ENCODE data around the gene MORN5. TPM values are rescaled to one million over a fixed set of nuclear protein-coding genes. Genes with fewer than 3 reads are reported as not detected.

Gene MORN5
- total RNA-seq, 1 donor: 0.36 TPM

- H3K36me3 ChIP-seq (ENCODE audit: insufficient read depth, low read length): no peaks in the 10 kb centered on the region
- no peak overlapping the region for H2AFZ ChIP-seq (ENCODE audit: low read length)
- peak overlapping the region; percentile 67 for H3K4me2 ChIP-seq (ENCODE audit: insufficient read depth, low read length)
- peaks cover 11% of the 10 kb centered on the region for H3K4me1 ChIP-seq (ENCODE audit: insufficient read depth, low read length)
- peaks cover 92% of the 10 kb centered on the region for H3K27me3 ChIP-seq (ENCODE audit: insufficient read depth, low read length)
- no peaks in the 10 kb centered on the region for H3K9me3 ChIP-seq (ENCODE audit: low read depth, low read length)
- H4K20me1 ChIP-seq (ENCODE audit: insufficient read depth, low read length): no peaks in the 10 kb centered on the region
- TF ChIP-seq CTCF (IDR thresholded peaks at IDR 0.05; ENCODE audit: extremely low read depth, low read depth, low read length): no peak
- no peak overlapping the region for H3K27ac ChIP-seq (ENCODE audit: low read depth, low read length)
- H3K79me2 ChIP-seq (ENCODE audit: insufficient read depth, low read length): no peaks in the 10 kb centered on the region
- peak overlapping the region; percentile 55 for H3K4me3 ChIP-seq (ENCODE audit: insufficient read depth, low read length)
- DNase-seq (ENCODE audit: insufficient read length, low spot score, missing footprints): peak; percentile 91
Measured at GRCh38 chr9:122219856-122220672, 60.4 kb downstream of the MORN5 start.

DNA sequence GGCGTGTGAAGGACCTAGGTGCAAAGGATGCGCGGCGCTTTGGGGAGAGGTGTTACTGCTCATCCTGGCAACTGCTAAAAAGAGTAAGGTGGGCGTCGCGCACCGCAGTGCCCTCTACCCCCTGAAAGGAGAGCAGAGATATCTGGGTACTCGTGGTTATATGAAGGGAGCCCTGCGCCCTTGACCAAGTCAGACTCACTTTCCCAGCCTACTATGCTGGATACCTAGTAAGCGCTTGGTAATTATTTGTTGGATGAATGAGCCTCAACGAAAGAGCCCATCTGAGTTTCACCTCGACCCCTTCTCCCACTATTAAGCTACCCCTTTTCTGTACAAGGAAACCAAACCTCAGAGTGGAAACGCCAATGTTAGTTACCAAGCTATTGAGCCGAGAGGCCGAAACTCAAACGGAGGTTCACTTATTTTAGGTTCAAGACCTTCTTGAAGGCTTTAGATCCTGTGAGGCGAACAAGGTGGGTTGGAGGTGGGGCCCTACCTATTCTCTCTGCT, 61.0 kb downstream of the MORN5 start:
- H2AFZ ChIP-seq (ENCODE audit: low read length): no peak overlapping the region
- H3K9me3 ChIP-seq (ENCODE audit: low read depth, low read length): no peaks in the 10 kb centered on the region
- H3K79me2 ChIP-seq (ENCODE audit: insufficient read depth, low read length): no peaks in the 10 kb centered on the region
- peaks cover 11% of the 10 kb centered on the region for H3K4me1 ChIP-seq (ENCODE audit: insufficient read depth, low read length)
- peaks cover 92% of the 10 kb centered on the region for H3K27me3 ChIP-seq (ENCODE audit: insufficient read depth, low read length)
- H3K4me3 ChIP-seq (ENCODE audit: insufficient read depth, low read length): no peak overlapping the region
- TF ChIP-seq CTCF (IDR thresholded peaks at IDR 0.05; ENCODE audit: extremely low read depth, low read depth, low read length): no peak
- H3K27ac ChIP-seq (ENCODE audit: low read depth, low read length): no peak overlapping the region
- peak; percentile 80 for DNase-seq (ENCODE audit: insufficient read length, low spot score, missing footprints)
- H3K36me3 ChIP-seq (ENCODE audit: insufficient read depth, low read length): no peaks in the 10 kb centered on the region
- H3K4me2 ChIP-seq (ENCODE audit: insufficient read depth, low read length): no peak overlapping the region
- H4K20me1 ChIP-seq (ENCODE audit: insufficient read depth, low read length): no peaks in the 10 kb centered on the region

DNA sequence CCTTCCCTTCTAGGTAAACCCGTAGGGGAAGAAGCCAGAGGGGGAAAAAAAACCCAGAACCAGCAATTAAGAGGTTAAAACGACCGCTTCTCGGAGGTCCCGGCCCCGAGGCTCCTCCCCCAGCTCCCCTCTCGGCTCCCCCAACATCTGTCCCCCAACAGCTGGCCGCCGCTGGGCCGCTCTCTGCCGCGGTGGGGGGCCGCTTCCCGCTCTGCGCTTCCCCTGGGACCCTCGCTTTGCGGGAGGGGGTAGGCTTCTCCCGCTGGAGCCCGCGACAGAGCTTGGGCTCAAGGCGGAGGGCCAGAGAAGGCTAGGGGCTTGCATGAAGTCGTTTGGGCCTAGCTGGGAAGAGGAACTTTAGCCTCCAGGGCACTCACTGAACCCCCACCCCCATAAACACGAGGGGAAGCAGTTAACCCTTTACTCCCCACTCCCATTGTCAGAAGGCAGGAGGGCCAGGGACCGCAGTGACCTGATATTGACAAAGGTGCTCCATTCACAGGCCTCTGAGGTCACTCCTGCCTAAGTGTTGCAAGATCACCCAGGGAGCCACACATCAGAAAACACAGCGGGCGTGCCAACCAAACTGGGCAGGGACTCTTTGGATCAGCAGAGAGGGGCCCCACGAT, 61.6 kb downstream of the MORN5 start:
- H3K27ac ChIP-seq (ENCODE audit: low read depth, low read length): no peak overlapping the region
- H2AFZ ChIP-seq (ENCODE audit: low read length): no peak overlapping the region
- no peak overlapping the region for H3K4me2 ChIP-seq (ENCODE audit: insufficient read depth, low read length)
- H3K9me3 ChIP-seq (ENCODE audit: low read depth, low read length): no peaks in the 10 kb centered on the region
- H3K4me1 ChIP-seq (ENCODE audit: insufficient read depth, low read length): peaks cover 11% of the 10 kb centered on the region
- H3K36me3 ChIP-seq (ENCODE audit: insufficient read depth, low read length): no peaks in the 10 kb centered on the region
- H3K79me2 ChIP-seq (ENCODE audit: insufficient read depth, low read length): no peaks in the 10 kb centered on the region
- TF ChIP-seq CTCF (IDR thresholded peaks at IDR 0.05; ENCODE audit: extremely low read depth, low read depth, low read length): no peak
- no peaks in the 10 kb centered on the region for H4K20me1 ChIP-seq (ENCODE audit: insufficient read depth, low read length)
- peak; percentile 82 for DNase-seq (ENCODE audit: insufficient read length, low spot score, missing footprints)
- peaks cover 92% of the 10 kb centered on the region for H3K27me3 ChIP-seq (ENCODE audit: insufficient read depth, low read length)
- no peak overlapping the region for H3K4me3 ChIP-seq (ENCODE audit: insufficient read depth, low read length)

GRCh38 chr9:122222791-122223190, 63.1 kb downstream of the MORN5 start:
- H3K4me1 ChIP-seq (ENCODE audit: insufficient read depth, low read length): peaks cover 11% of the 10 kb centered on the region
- peaks cover 93% of the 10 kb centered on the region for H3K27me3 ChIP-seq (ENCODE audit: insufficient read depth, low read length)

More at GRCh38 chr9:122222791-122223190, 63.1 kb downstream of the MORN5 start:
- TF ChIP-seq CTCF (IDR thresholded peaks at IDR 0.05; ENCODE audit: extremely low read depth, low read depth, low read length): no peak
- Histone ChIP-seq H3K27ac (ENCODE audit: low read depth, low read length) (no peak overlapping the region), H3K4me3 (ENCODE audit: insufficient read depth, low read length) (no peak overlapping the region), H3K4me2 (ENCODE audit: insufficient read depth, low read length) (no peak overlapping the region), H3K36me3 (ENCODE audit: insufficient read depth, low read length) (no peaks in the 10 kb centered on the region), H3K79me2 (ENCODE audit: insufficient read depth, low read length) (no peaks in the 10 kb centered on the region), H4K20me1 (ENCODE audit: insufficient read depth, low read length) (no peaks in the 10 kb centered on the region), H3K9me3 (ENCODE audit: low read depth, low read length) (no peaks in the 10 kb centered on the region), H2AFZ (ENCODE audit: low read length) (no peak overlapping the region)
- DNase-seq (ENCODE audit: insufficient read length, low spot score, missing footprints): no peak
